ENCODE data around the gene EMP1. TPM values are rescaled to one million over a fixed set of nuclear protein-coding genes. Genes with fewer than 3 reads are reported as not detected.
A peak's percentile ranks its signal among the peaks of the same experiment; 100 is the strongest.

EMP1 gene
- total and polyA plus RNA-seq, 2 of the 8 experiments (the other 6 are each of a cell fraction or from before 2014, with no cell fraction given): 0.17 to 0.65 TPM

DNA sequence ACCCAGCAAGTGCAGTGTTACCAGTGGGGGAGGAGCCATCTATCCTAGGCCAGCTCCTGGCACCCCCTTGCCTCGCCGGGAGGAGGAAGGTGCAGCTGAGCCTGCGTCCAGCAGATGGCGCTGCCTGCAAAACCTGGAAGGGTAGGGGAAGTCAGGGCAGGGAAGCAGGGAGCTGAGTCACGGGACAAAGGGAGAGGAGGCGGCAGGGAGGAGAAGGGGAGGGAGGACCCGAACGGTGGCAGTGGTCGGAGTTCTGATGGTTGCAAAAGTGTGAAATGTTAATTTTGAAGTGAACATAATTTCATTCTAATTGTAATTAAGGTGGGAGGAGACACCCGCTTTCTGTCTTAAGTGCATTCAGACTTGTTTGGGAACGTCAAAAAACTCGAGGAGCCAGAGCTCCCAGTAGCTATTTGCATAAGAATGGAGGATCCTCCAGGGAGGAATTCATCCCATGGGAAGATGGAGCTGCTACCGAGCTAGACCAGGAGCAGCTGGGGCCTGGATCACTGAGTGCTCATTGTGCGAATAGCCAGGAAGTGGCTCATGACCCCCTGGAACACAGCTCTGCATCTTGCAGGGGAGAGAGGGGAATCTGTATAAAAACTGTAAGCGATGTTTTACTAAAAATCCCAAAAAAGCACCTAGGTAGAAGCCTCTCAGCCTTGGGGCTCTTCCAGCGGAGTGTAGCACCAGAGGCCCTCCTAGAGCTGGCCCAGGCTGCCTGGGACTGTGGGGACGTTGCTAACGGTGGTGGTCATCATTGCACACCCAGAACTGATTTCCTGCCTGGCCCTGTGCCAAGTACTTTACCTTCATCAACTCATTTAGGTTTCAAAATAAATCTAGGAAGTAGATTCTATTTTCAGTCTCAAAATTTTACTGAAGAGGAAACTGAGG lies 59.5 kb downstream of the EMP1 start:
- Histone ChIP-seq H3K36me3 (ENCODE audit: control insufficient read depth in 2 of 4, insufficient read depth in 4 of 4, low read length in 3 of 4) (no peaks in the 10 kb centered on the region), H3K4ac (replicated peaks; ENCODE audit: insufficient read length, low read depth, low read length) (peak overlapping the region; percentile 92), H3K56ac (replicated peaks; ENCODE audit: insufficient read length, low read depth, low read length) (no peak overlapping the region), H3K4me3 (ENCODE audit: extremely low read depth in 1 of 4, insufficient read depth in 2 of 4, low read depth in 3 of 4, low read length in 4 of 4) (peak overlapping the region; percentile 21 to 50 (median 30); a peak in 5 of 8 replicates), H2BK5ac (ENCODE audit: low read depth, low read length) (peak overlapping the region; percentile 86), H3K27me3 (replicated peaks in 1 of 4; ENCODE audit: control insufficient read depth in 3 of 4, extremely low read depth in 1 of 4, insufficient read depth in 3 of 4, low read length in 3 of 4) (no peaks in the 10 kb centered on the region), H2BK12ac (ENCODE audit: low read depth, low read length) (peak overlapping the region; percentile 93), H4K91ac (replicated peaks; ENCODE audit: insufficient read length, low read length) (peak overlapping the region; percentile 98), H3K23me2 (ENCODE audit: low read depth, low read length) (no peaks in the 10 kb centered on the region; the same call in 1 of the 2 replicates), H3K4me1 (replicated peaks in 1 of 4; ENCODE audit: control insufficient read depth in 3 of 4, insufficient read depth in 4 of 4, low read length in 3 of 4) (peaks cover 2 to 12% (median 7%) of the 10 kb centered on the region in 4 experiments; a peak in 6 of 7 replicates), H2AK5ac (ENCODE audit: low read depth, low read length) (0 out of 2 replicates have a peak overlapping the region, but pooled peaks have one; percentile 87), H3K4me2 (ENCODE audit: insufficient read depth in 1 of 2, low read depth in 2 of 2, low read length in 2 of 2) (peak overlapping the region; percentile 5 to 55; a peak in 3 of 4 replicates), H2BK15ac (ENCODE audit: low read length) (no peak overlapping the region; the same call in 1 of the 2 replicates), H3K18ac (ENCODE audit: extremely low read depth, low read length) (peak overlapping the region; percentile 93), H4K5ac (ENCODE audit: insufficient read length, low read depth, low read length) (peak overlapping the region; percentile 7), H3K9ac (replicated peaks in 1 of 4; ENCODE audit: extremely low read depth in 1 of 4, low read depth in 3 of 4, low read length in 3 of 4) (peak overlapping the region in 1 of 4 experiments; percentile 23; a peak in 3 of 7 replicates), H3K27ac (ENCODE audit: low read depth, low read length) (peak overlapping the region; percentile 28), H3K79me1 (ENCODE audit: low read depth, low read length) (no peaks in the 10 kb centered on the region), H2BK20ac (ENCODE audit: low read length) (peak overlapping the region; percentile 97), H3K79me2 (ENCODE audit: control insufficient read depth in 1 of 2, insufficient read depth in 2 of 2, low read length in 2 of 2) (no peaks in the 10 kb centered on the region), H4K20me1 (replicated peaks in 1 of 2; ENCODE audit: control insufficient read depth in 1 of 2, insufficient read depth in 2 of 2, low read length in 2 of 2) (no peaks in the 10 kb centered on the region), H4K8ac (ENCODE audit: extremely low read depth, insufficient read depth, low read length) (no peak overlapping the region), H3K14ac (ENCODE audit: insufficient read length) (no peak overlapping the region), H2BK120ac (replicated peaks; ENCODE audit: low read depth, low read length) (peak overlapping the region; percentile 99), H3K23ac (ENCODE audit: insufficient read length) (no peak overlapping the region), H3K9me3 (ENCODE audit: insufficient read depth in 2 of 2, low read depth in 1 of 2, low read length in 1 of 2) (no peaks in the 10 kb centered on the region), H2AFZ (ENCODE audit: low read length) (peak overlapping the region; percentile 37; the same call in 1 of the 2 replicates)
- WGBS, 2 experiments (ENCODE audit: extremely low coverage in 1 of 2, insufficient coverage in 1 of 2, insufficient read length in 1 of 2, insufficient replicate concordance in 2 of 2, low coverage in 1 of 2, low lambda C conversion rate in 2 of 2, missing lambda C conversion rate in 1 of 2): 14% methylated on average over 17 of the region's 18 CpGs; no CpG with 5 or more reads in 1 of the 2 experiments
- peak; percentile 98 for FAIRE-seq
- ChIA-PET CTCF (ENCODE audit: partially characterized antibody) (interaction anchor here (0.6 to 5.0 kb wide), 54 partner anchors 9 to 1120 kb away, joined by 3 to 30 read pairs (median 3); no protein-coding TSS in a partner anchor), POLR2A (ENCODE audit: partially characterized antibody) (interaction anchor here (0.7 to 1.8 kb wide), 7 partner anchors 9 to 323 kb away, joined by 3 to 4 read pairs (median 3); no protein-coding TSS in a partner anchor)
- peak; percentile 90 to 99 for DNase-seq (ENCODE audit: low read depth in 1 of 2, low spot score in 2 of 2)
- TF ChIP-seq RNF2 (IDR thresholded peaks at IDR 0.05; ENCODE audit: borderline replicate concordance, low read depth, low read length, missing control alignments, poor library complexity, severe bottlenecking) (no peak), RAD21 (IDR thresholded peaks at IDR 0.05 in 1 of 2, conservative IDR thresholded peaks at IDR 0.05 in 1 of 2; ENCODE audit: low read depth in 2 of 2, low read length in 2 of 2) (peak; percentile 91 to 93), KDM5A (IDR thresholded peaks at IDR 0.05; ENCODE audit: low read length) (no peak), KDM1A (IDR thresholded peaks at IDR 0.05; ENCODE audit: borderline replicate concordance, low read length) (peak; percentile 79), HDAC6 (IDR thresholded peaks at IDR 0.05; ENCODE audit: low read depth, low read length) (no peak), EP300 (IDR thresholded peaks at IDR 0.05; ENCODE audit: borderline replicate concordance in 1 of 2, low read depth in 2 of 2, low read length in 2 of 2) (0 out of 3 replicates have a peak, but pooled peaks of 1 of the 2 experiments have one; percentile 28), TAF7 (optimal IDR thresholded peaks at IDR 0.05; ENCODE audit: borderline replicate concordance, low read depth, low read length) (no peak), ASH2L (IDR thresholded peaks at IDR 0.05; ENCODE audit: low read length) (peak; percentile 71), SP4 (IDR thresholded peaks at IDR 0.05; ENCODE audit: low read length) (peak; percentile 61; the same call in 1 of the 2 replicates)

Measured in H1 (cell line).